Spleen (tissue), 7 donors: ENCODE data around the gene CD164L2.

Source experiments
- POLR2AphosphoS5 ChIP-seq, 3 donors: sonication (generic); formaldehyde crosslinking; IDR thresholded peaks; one replicate each; pipeline ENCODE4 v1.5.1; 2017; ENCODE audit warnings: antibody characterized with exemption in 3 of 3
- TF ChIP-seq, protein P1 (sequence below), 11 experiments: fragments of 200-600 bp in 7 of 11; fragments of 450-650 bp in 4 of 11; sonication (generic) in 4 of 11; IDR thresholded peaks in 8 of 11; conservative IDR thresholded peaks in 3 of 11; 1 replicate in 7 of 11; 2 replicates in 4 of 11; pipeline versions ENCODE4 v1.4.0 to v1.8.0; 2016 to 2021; ENCODE audit warnings: antibody characterized with exemption in 11 of 11, inconsistent platforms in 4 of 11, mild to moderate bottlenecking in 1 of 11
- donor health status: DM: no; HTN: no; CAD: no; lungs with moderate emphysema.
- donor health status: DM: no; HTN: no; CAD: no.
- donor health status: DM: no; HTN: no; CAD: no.

DNA sequence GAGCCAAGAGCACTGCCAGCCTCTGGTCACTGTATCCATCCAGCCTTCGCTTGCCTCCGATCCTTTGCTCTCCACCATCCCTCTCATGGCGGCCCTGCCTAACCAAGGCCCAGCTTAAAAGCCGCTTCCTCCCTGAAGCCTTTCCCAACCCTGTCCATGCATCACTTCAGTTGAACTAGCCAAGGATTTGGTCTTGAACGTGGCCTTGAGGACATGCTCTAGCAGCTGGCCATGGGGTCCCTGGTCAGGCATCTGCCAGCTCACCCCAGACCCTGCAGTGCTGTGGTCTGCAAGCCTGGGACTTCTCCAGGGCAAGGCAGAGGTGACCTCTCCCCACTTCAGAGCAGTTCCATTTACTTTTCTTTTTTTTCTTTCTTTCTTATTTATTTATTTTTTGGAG is 46.4 kb downstream of the CD164L2 start:
- TF ChIP-seq, protein P1, sequence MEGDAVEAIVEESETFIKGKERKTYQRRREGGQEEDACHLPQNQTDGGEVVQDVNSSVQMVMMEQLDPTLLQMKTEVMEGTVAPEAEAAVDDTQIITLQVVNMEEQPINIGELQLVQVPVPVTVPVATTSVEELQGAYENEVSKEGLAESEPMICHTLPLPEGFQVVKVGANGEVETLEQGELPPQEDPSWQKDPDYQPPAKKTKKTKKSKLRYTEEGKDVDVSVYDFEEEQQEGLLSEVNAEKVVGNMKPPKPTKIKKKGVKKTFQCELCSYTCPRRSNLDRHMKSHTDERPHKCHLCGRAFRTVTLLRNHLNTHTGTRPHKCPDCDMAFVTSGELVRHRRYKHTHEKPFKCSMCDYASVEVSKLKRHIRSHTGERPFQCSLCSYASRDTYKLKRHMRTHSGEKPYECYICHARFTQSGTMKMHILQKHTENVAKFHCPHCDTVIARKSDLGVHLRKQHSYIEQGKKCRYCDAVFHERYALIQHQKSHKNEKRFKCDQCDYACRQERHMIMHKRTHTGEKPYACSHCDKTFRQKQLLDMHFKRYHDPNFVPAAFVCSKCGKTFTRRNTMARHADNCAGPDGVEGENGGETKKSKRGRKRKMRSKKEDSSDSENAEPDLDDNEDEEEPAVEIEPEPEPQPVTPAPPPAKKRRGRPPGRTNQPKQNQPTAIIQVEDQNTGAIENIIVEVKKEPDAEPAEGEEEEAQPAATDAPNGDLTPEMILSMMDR (IDR thresholded peaks at IDR 0.05 in 8 of 11, conservative IDR thresholded peaks at IDR 0.05 in 3 of 11) = no peak
- TF ChIP-seq POLR2AphosphoS5 (IDR thresholded peaks at IDR 0.05) = peak in 1 of 3 donors; percentile 3
